Neural crest cell (in vitro differentiated cells): Measurements from ENCODE around the gene PLXDC2. TPM values are rescaled to one million over a fixed set of nuclear protein-coding genes. Genes with fewer than 3 reads are reported as not detected.

ENCODE experiments used
- DNase-seq: peaks from one replicate; pipeline ENCODE4 v3.0.0; 2021; ENCODE audit warnings: low read depth, mixed read lengths, low spot score
- H3K27ac Mint-ChIP-seq: one replicate; pipeline ENCODE4 v1.8.0; 2021; ENCODE audit warnings: mild to moderate bottlenecking, mixed read lengths; ENCODE audit not compliant: unreplicated experiment
- H3K27me3 Mint-ChIP-seq: 2 replicates; pipeline ENCODE4 v1.8.0; 2021; ENCODE audit warnings: low read depth, mild to moderate bottlenecking, mixed read lengths
- H3K36me3 Mint-ChIP-seq: 2 replicates; pipeline ENCODE4 v1.8.0; 2021; ENCODE audit warnings: low read depth, mild to moderate bottlenecking, mixed read lengths
- H3K4me1 Mint-ChIP-seq: 2 replicates; pipeline ENCODE4 v1.8.0; 2021; ENCODE audit warnings: mixed read lengths
- H3K4me3 Mint-ChIP-seq: one replicate; pipeline ENCODE4 v1.8.0; 2021; ENCODE audit warnings: mild to moderate bottlenecking, mixed read lengths
- H3K9me3 Mint-ChIP-seq: 2 replicates; pipeline ENCODE4 v1.8.0; 2021; ENCODE audit warnings: mixed read lengths
- total RNA-seq: library from RNA; stranded (reverse); gene quantifications from 2 replicates; pipeline ENCODE4 v1.2.1, GENCODE V29; 2021
- TF ChIP-seq, protein P1 (sequence below): fragments of 200-600 bp; sonication (generic); conservative IDR thresholded peaks from 2 replicates; pipeline ENCODE4 v1.5.0; 2021; ENCODE audit warnings: antibody characterized with exemption, mild to moderate bottlenecking

PLXDC2 gene
- total RNA-seq, 1 donor from 2014 or later: 4.0 TPM

DNA sequence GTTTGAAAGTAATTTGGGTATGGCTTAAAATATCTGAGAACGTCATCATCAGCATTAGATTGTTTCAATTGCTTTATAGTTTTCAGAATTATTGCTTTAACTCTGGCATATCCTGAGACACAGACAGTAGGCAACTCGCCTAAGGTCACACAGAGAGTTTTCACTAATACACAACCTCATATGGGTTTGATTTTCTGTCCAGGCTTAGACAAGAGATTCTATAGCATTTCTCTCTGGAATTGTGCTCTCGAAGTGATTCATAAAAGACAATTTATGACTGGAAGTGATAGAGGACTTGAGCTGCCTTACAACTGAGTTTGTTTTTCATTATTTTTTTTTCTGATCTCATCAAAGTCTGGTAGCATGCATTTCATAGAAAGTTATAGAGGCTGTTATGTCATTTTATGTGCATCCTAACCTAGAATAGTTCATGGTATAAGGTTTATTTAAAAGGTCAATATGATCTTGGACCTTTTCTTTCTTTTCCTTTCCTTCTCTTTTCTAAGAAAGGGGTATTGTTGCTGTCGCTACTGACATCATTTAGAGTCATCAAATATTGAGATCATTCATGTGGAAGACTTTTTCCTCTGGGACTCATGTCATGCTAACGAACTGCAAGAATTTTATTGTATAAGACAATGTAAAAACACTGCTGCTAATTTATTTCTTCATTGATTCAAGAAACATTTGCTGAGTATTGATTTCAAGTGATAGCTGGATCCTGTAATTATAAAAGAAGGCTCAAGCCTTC, 278.2 kb downstream of the PLXDC2 start:
- DNase-seq: no peak
- no peaks in the 10 kb centered on the region for H3K27me3 Mint-ChIP-seq
- H3K36me3 Mint-ChIP-seq: peaks cover 2% of the 10 kb centered on the region
- H3K9me3 Mint-ChIP-seq: peaks cover 5% of the 10 kb centered on the region
- H3K27ac Mint-ChIP-seq: no peak overlapping the region
- TF ChIP-seq, protein P1, sequence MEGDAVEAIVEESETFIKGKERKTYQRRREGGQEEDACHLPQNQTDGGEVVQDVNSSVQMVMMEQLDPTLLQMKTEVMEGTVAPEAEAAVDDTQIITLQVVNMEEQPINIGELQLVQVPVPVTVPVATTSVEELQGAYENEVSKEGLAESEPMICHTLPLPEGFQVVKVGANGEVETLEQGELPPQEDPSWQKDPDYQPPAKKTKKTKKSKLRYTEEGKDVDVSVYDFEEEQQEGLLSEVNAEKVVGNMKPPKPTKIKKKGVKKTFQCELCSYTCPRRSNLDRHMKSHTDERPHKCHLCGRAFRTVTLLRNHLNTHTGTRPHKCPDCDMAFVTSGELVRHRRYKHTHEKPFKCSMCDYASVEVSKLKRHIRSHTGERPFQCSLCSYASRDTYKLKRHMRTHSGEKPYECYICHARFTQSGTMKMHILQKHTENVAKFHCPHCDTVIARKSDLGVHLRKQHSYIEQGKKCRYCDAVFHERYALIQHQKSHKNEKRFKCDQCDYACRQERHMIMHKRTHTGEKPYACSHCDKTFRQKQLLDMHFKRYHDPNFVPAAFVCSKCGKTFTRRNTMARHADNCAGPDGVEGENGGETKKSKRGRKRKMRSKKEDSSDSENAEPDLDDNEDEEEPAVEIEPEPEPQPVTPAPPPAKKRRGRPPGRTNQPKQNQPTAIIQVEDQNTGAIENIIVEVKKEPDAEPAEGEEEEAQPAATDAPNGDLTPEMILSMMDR: no peak
- H3K4me3 Mint-ChIP-seq: no peak overlapping the region
- peaks cover 5% of the 10 kb centered on the region for H3K4me1 Mint-ChIP-seq

DNA sequence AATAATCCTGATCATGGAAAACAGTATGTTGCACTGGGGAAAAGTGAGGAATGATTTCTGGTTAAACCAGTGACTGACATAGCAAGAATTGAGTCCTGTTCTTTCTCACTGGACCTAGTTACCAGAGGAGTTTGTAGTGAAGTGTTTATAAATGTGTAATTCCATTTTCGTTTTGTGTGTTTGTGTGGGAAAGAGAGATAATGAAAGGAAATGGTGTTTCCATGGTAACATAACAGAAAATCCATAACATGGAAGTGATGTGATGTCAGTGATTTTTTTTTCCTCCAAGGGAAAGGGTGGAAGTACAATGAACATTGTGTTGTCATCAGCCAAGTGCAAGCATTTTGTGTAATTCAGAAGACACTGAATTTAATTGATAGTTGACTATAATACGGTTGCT, 283.9 kb downstream of the PLXDC2 start:
- no peaks in the 10 kb centered on the region for H3K27me3 Mint-ChIP-seq
- H3K27ac Mint-ChIP-seq: no peak overlapping the region
- H3K4me1 Mint-ChIP-seq: peaks cover 8% of the 10 kb centered on the region
- no peaks in the 10 kb centered on the region for H3K36me3 Mint-ChIP-seq
- DNase-seq: no peak
- no peak overlapping the region for H3K4me3 Mint-ChIP-seq
- no peaks in the 10 kb centered on the region for H3K9me3 Mint-ChIP-seq
- TF ChIP-seq, protein P1: no peak

DNA sequence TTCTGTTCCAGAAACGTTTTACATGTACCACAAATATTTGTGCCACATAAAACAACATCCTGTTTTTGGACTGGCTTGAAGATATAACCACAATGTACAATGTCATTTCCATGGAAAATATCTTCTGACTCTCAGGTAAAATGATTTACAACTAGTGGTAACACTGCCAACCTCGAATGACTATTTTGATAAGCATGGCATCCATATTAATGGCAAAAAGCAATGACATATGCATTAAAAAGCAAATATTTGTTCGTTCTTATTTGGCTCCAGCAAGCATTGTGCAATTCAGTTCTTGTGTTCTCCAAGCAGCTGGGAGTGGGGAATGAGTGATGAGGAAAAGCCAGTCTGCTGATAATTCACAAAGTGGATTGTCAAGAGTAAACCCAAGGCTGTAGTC, 289.0 kb downstream of the PLXDC2 start:
- H3K9me3 Mint-ChIP-seq: no peaks in the 10 kb centered on the region
- no peak overlapping the region for H3K27ac Mint-ChIP-seq
- H3K27me3 Mint-ChIP-seq: no peaks in the 10 kb centered on the region
- no peaks in the 10 kb centered on the region for H3K36me3 Mint-ChIP-seq
- TF ChIP-seq, protein P1: no peak
- peaks cover 4% of the 10 kb centered on the region for H3K4me1 Mint-ChIP-seq
- no peak for DNase-seq
- H3K4me3 Mint-ChIP-seq: no peak overlapping the region

DNA sequence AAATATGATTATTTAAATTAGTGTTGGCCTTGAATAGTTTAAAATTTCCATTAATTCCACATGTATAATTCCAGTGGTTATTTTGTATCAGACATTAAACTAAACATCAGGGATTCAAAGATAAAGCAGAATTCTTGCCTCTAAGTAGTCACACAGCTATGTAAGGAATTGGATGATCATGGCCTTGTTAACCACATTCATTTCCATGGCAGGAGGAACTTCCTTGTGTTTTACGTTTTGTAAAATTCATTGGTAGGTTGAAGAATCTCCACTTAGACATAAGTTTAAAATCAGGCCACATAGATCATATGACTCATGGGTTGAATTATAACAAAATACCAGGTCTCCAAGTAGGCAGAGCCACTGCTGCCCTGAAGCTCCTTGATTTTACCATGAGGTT, 289.7 kb downstream of the PLXDC2 start:
- no peak overlapping the region for H3K27ac Mint-ChIP-seq
- H3K36me3 Mint-ChIP-seq: no peaks in the 10 kb centered on the region
- no peak overlapping the region for H3K4me3 Mint-ChIP-seq
- no peak for DNase-seq
- H3K4me1 Mint-ChIP-seq: no peaks in the 10 kb centered on the region
- no peaks in the 10 kb centered on the region for H3K27me3 Mint-ChIP-seq
- no peaks in the 10 kb centered on the region for H3K9me3 Mint-ChIP-seq
- TF ChIP-seq, protein P1: no peak

DNA sequence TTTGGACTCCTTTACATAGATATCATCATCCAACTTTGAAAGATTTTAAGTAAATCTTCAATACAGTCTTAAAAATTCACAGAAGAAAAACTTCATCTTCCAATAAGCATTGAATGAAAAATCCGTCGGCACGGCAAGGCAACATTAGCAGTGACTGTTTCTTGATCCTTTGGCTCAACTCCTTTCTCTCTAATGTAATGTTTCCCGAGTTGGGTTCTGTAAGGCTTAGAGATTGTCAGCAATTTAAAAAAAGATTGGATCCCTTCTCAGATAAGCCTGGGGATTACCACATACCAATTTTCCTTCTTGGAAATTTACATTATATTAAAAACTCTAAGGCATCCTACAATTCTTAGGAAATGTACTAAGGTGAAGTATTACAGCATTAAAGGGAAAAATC, 291.8 kb downstream of the PLXDC2 start:
- Mint-ChIP-seq H3K4me1 (no peaks in the 10 kb centered on the region), H3K4me3 (no peak overlapping the region), H3K9me3 (no peaks in the 10 kb centered on the region), H3K36me3 (no peaks in the 10 kb centered on the region), H3K27ac (no peak overlapping the region), H3K27me3 (no peaks in the 10 kb centered on the region)
- TF ChIP-seq, protein P1: no peak
- DNase-seq: no peak
